Peyer's patch (tissue), 4 donors: ENCODE data around the gene SRP54.
"Not testable (repeated sequence)": the region's sequence is repeated elsewhere in the genome, so short reads cannot be mapped to it uniquely, and the experiment has no call there.

ENCODE experiments used
- POLR2A ChIP-seq, 2 donors: fragments of 450-650 bp; IDR thresholded peaks; one replicate each; pipeline ENCODE4 v1.5.1; 2017; ENCODE audit warnings: antibody characterized with exemption in 2 of 2, mild to moderate bottlenecking in 2 of 2, moderate library complexity in 2 of 2
- TF ChIP-seq, protein P1 (sequence below), 6 experiments: fragments of 450-650 bp in 4 of 6; fragments of 200-600 bp in 2 of 6; sonication (generic) in 1 of 6; IDR thresholded peaks; one replicate each; pipeline ENCODE4 v1.5.1; 2017 to 2019; ENCODE audit warnings: antibody characterized with exemption in 6 of 6, mild to moderate bottlenecking in 3 of 6, moderate library complexity in 1 of 6

DNA sequence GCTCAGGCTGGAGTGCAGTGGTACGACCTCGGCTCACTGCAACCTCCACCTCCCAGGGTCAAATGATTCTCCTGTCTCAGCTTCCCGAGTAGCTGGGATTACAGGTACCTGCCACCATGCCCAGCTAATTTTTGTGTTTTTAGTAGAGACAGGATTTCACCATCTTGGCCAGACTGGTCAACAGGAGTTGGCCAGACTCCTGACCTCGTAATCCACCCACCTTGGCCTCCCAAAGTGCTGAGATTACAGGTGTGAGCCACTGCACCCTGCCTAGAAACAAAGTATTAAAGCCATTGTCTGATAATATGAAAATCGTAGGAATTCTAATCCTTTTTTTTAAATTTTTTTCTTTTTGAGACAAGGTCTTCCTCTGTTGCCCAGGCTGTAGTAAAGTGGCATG is 82.9 kb downstream of the SRP54 start:
- TF ChIP-seq POLR2A (IDR thresholded peaks at IDR 0.05): not testable (repeated sequence)
- TF ChIP-seq, protein P1, sequence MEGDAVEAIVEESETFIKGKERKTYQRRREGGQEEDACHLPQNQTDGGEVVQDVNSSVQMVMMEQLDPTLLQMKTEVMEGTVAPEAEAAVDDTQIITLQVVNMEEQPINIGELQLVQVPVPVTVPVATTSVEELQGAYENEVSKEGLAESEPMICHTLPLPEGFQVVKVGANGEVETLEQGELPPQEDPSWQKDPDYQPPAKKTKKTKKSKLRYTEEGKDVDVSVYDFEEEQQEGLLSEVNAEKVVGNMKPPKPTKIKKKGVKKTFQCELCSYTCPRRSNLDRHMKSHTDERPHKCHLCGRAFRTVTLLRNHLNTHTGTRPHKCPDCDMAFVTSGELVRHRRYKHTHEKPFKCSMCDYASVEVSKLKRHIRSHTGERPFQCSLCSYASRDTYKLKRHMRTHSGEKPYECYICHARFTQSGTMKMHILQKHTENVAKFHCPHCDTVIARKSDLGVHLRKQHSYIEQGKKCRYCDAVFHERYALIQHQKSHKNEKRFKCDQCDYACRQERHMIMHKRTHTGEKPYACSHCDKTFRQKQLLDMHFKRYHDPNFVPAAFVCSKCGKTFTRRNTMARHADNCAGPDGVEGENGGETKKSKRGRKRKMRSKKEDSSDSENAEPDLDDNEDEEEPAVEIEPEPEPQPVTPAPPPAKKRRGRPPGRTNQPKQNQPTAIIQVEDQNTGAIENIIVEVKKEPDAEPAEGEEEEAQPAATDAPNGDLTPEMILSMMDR (IDR thresholded peaks at IDR 0.05): not testable (repeated sequence)
